K562 (cell line): Measurements from ENCODE around the gene RNF166. TPM values are rescaled to one million over a fixed set of nuclear protein-coding genes. Genes with fewer than 3 reads are reported as not detected.

ENCODE experiments used
- ATAC-seq: fragments of 200-7000 bp; cut with Tn5 transposase; 3 replicates; pipeline ENCODE4 v1.9.1; 2020; ENCODE audit warnings: moderate library complexity
- BruUV-seq: library from RNA; stranded (reverse); fragments of 400-500 nt; replicated peaks from 2 replicates; lab custom pipeline; 2021; lab: Mats Ljungman, UMichigan
- CTCF ChIA-PET: fragments of 300-600 bp; formaldehyde crosslinking; extraction: SDS; loops from one replicate; lab custom pipeline; 2021; ENCODE audit warnings: low intra/inter-chr PET ratio; lab: Yijun Ruan, JAX
- POLR2A ChIA-PET: fragments of 300-600, 350-650 bp; sonication (Branson Sonifier 250); formaldehyde crosslinking; extraction: SDS; loops from one replicate; lab custom pipeline; 2021; ENCODE audit warnings: antibody characterized with exemption, inconsistent platforms; lab: Yijun Ruan, JAX
- DNase-seq, 4 experiments: peaks; one replicate each; pipeline versions ENCODE4 v3.0.0 to v3.0.0-alpha.2; 2011 to 2018; ENCODE audit warnings: low spot score in 3 of 4, mixed read lengths in 3 of 4; ENCODE audit errors: extremely low read depth in 1 of 4
- FAIRE-seq: peaks from 2 replicates; lab custom pipeline; 2011; peaks lifted over from hg19 to GRCh38; lab: Jason Lieb, UNC
- H2AFZ ChIP-seq: 2 replicates; pipeline ENCODE4 v1.6.0; 2011; ENCODE audit warnings: low read depth, low read length, control low read depth, inconsistent platforms
- H3K27ac ChIP-seq: fragments of 200-600 bp; 3 replicates; pipeline ENCODE4 v1.8.0; 2011; ENCODE audit warnings: low read depth, mild to moderate bottlenecking, control low read depth, inconsistent platforms, low read length, moderate library complexity, mixed read lengths; ENCODE audit errors: extremely low read depth
- H3K27me3 ChIP-seq, 2 experiments: fragments of 300-600 bp in 1 of 2; 2 replicates in 1 of 2; 3 replicates in 1 of 2; pipeline versions ENCODE4 v1.6.0 to v1.8.0; 2011; ENCODE audit warnings: inconsistent platforms in 2 of 2, low read length in 2 of 2, mild to moderate bottlenecking in 1 of 2, mixed read lengths in 1 of 2, moderate library complexity in 1 of 2; ENCODE audit not compliant: control insufficient read depth in 2 of 2, insufficient read depth in 2 of 2
- H3K36me3 ChIP-seq: fragments of 300-600 bp; 3 replicates; pipeline ENCODE4 v1.8.0; 2011; ENCODE audit warnings: mild to moderate bottlenecking, low read length, inconsistent platforms; ENCODE audit not compliant: control insufficient read depth, insufficient read depth
- H3K4me1 ChIP-seq, 2 experiments: fragments of 200-600 bp in 1 of 2; replicated peaks in 1 of 2; 2 replicates in 1 of 2; 3 replicates in 1 of 2; pipeline versions ENCODE4 v1.5.1 to v1.8.0; 2011; ENCODE audit warnings: inconsistent platforms in 2 of 2, low read length in 2 of 2, mild to moderate bottlenecking in 1 of 2, mixed read lengths in 1 of 2, moderate library complexity in 1 of 2; ENCODE audit not compliant: control insufficient read depth in 2 of 2, insufficient read depth in 2 of 2
- H3K4me2 ChIP-seq: 2 replicates; pipeline ENCODE4 v1.6.1; 2011; ENCODE audit warnings: low read length, control low read depth, inconsistent platforms, mixed read lengths; ENCODE audit not compliant: insufficient read depth
- H3K4me3 ChIP-seq: fragments of 200-600 bp; sonication (generic), shearing (Covaris generic); 2 replicates; pipeline ENCODE4 v1.5.1; 2016; ENCODE audit warnings: control low read depth, inconsistent platforms
- H3K79me2 ChIP-seq: fragments of 200-600 bp; 3 replicates; pipeline ENCODE4 v1.8.0; 2011; ENCODE audit warnings: low read length, inconsistent platforms; ENCODE audit not compliant: control insufficient read depth, insufficient read depth
- H3K9ac ChIP-seq, 2 experiments: 2 replicates each; pipeline versions ENCODE4 v1.6.0 to v1.6.1; 2011; ENCODE audit warnings: low read depth in 2 of 2, low read length in 2 of 2, control low read depth in 1 of 2, inconsistent platforms in 1 of 2, mild to moderate bottlenecking in 1 of 2, mixed read lengths in 1 of 2; ENCODE audit not compliant: insufficient read depth in 1 of 2
- H3K9me1 ChIP-seq: one replicate; pipeline ENCODE4 v1.6.0; 2011; ENCODE audit warnings: inconsistent platforms, mild to moderate bottlenecking, low read length, moderate library complexity; ENCODE audit not compliant: control insufficient read depth, insufficient read depth
- H3K9me3 ChIP-seq: replicated peaks from 2 replicates; pipeline ENCODE4 v1.5.1; 2011; ENCODE audit warnings: low read depth, low read length, inconsistent platforms; ENCODE audit not compliant: control insufficient read depth, insufficient read depth
- H4K20me1 ChIP-seq: replicated peaks from 2 replicates; pipeline ENCODE4 v1.6.1; 2011; ENCODE audit warnings: low read length, inconsistent platforms, mixed read lengths; ENCODE audit not compliant: control insufficient read depth, insufficient read depth
- BCOR ChIP-seq: fragments of 450-650 bp; IDR thresholded peaks from 2 replicates; pipeline ENCODE4 v1.6.1; 2016
- CBX2 ChIP-seq: fragments of 200-600 bp; sonication (generic); IDR thresholded peaks from one replicate; pipeline ENCODE4 v1.6.1; 2012; ENCODE audit warnings: mild to moderate bottlenecking, low read length, inconsistent platforms; ENCODE audit not compliant: insufficient read depth, poor library complexity, severe bottlenecking
- ELF4 ChIP-seq: fragments of 450-650 bp; formaldehyde crosslinking; IDR thresholded peaks from 2 replicates; pipeline ENCODE4 v1.4.0; 2022; ENCODE audit warnings: missing genetic modification characterization
- FOXM1 ChIP-seq, 2 experiments: fragments of 450-650 bp in 1 of 2; sonication (generic) in 1 of 2; formaldehyde crosslinking in 1 of 2; IDR thresholded peaks; 2 replicates each; pipeline versions ENCODE4 v1.6.1 to v1.9.0; 2017 to 2022; ENCODE audit warnings: low read depth in 2 of 2, mild to moderate bottlenecking in 2 of 2, missing genetic modification reagents in 1 of 2, moderate library complexity in 1 of 2
- HDAC2 ChIP-seq: fragments of 450-650 bp; IDR thresholded peaks from 2 replicates; pipeline ENCODE4 v1.6.1; 2016; ENCODE audit warnings: mild to moderate bottlenecking
- MAFF ChIP-seq: IDR thresholded peaks from 2 replicates; pipeline ENCODE4 v1.6.1; 2012; ENCODE audit warnings: low read length, improper control_type of control experiment
- MAFG ChIP-seq: fragments of 450-650 bp; conservative IDR thresholded peaks from 2 replicates; pipeline ENCODE4 v1.6.1; 2016; ENCODE audit warnings: missing genetic modification characterization, missing compliant biosample characterization
- MECOM ChIP-seq: fragments of 250-450 bp; sonication (Bioruptor Pico); IDR thresholded peaks from 2 replicates; pipeline ENCODE4 v1.8.0; 2022; ENCODE audit warnings: inconsistent platforms
- MITF ChIP-seq: IDR thresholded peaks from 2 replicates; pipeline ENCODE4 v1.6.1; 2014; ENCODE audit warnings: antibody characterized with exemption
- MYC ChIP-seq, 2 experiments: fragments of 250-450 bp in 1 of 2; sonication (Bioruptor Pico) in 1 of 2; IDR thresholded peaks; 2 replicates each; pipeline versions ENCODE4 v1.5.1 to v1.6.1; 2012 to 2021; ENCODE audit warnings: low read depth in 2 of 2, borderline replicate concordance in 1 of 2, improper control_type of control experiment in 1 of 2, low read length in 1 of 2, mild to moderate bottlenecking in 1 of 2, moderate library complexity in 1 of 2
- PURB ChIP-seq: sonication (generic); formaldehyde crosslinking; IDR thresholded peaks from 2 replicates; pipeline ENCODE4 v1.9.0; 2021; ENCODE audit warnings: low read depth, mild to moderate bottlenecking, missing genetic modification reagents
- SMAD4 ChIP-seq: fragments of 250-450 bp; sonication (Bioruptor Pico); conservative IDR thresholded peaks from 2 replicates; pipeline ENCODE4 v1.8.0; 2021; ENCODE audit warnings: inconsistent platforms, mild to moderate bottlenecking, moderate library complexity
- TAL1 ChIP-seq: fragments of 450-650 bp; IDR thresholded peaks from 2 replicates; pipeline ENCODE4 v1.6.1; 2016; ENCODE audit warnings: mild to moderate bottlenecking
- ZBTB17 ChIP-seq: fragments of 450-650 bp; formaldehyde crosslinking; IDR thresholded peaks from 2 replicates; pipeline ENCODE4 v1.4.0; 2020; ENCODE audit warnings: mild to moderate bottlenecking
- ZMIZ1 ChIP-seq, 2 experiments: fragments of 150-350 bp in 1 of 2; IDR thresholded peaks; 2 replicates each; pipeline ENCODE4 v1.6.1; 2012 to 2016; ENCODE audit warnings: low read depth in 2 of 2, low read length in 2 of 2, mild to moderate bottlenecking in 1 of 2, moderate library complexity in 1 of 2
- ZSCAN32 ChIP-seq: fragments of 450-650 bp; formaldehyde crosslinking; IDR thresholded peaks from 2 replicates; pipeline ENCODE4 v1.4.0; 2020; ENCODE audit warnings: mild to moderate bottlenecking, moderate library complexity
- WGBS: fragments of 100-300 bp; shearing (Covaris generic); methylation state at CpG from one replicate; pipeline ENCODE4 v1.1.6; 2016; ENCODE audit warnings: low coverage, mixed read lengths; ENCODE audit not compliant: insufficient coverage; ENCODE audit errors: missing lambda C conversion rate; 5-methylcytosine and 5-hydroxymethylcytosine counted together
- in situ Hi-C: fragments of 300-500 bp; cut with MboI; formaldehyde crosslinking; loops from 4 replicates; pipeline ENCODE4 v1.15.0; 2018; ENCODE audit warnings: inconsistent platforms, mixed read lengths
- intact Hi-C: fragments of 100-400 bp; cut with micrococcal nuclease; formaldehyde crosslinking; loops from 2 replicates; pipeline ENCODE4 v1.14.2; 2022
- polyA plus RNA-seq, 8 experiments: library from polyadenylated mRNA; depleted of rRNA in 4 of 8; stranded (reverse) in 5 of 8; unstranded in 3 of 8; fragments of >200 nt; fragmentation: Nextera tagmentation in 2 of 8; fragmentation: Illumina TruSeq in 1 of 8; extraction: Ambion mirVana in 2 of 8; extraction: Trizol in 1 of 8; gene quantifications; 2 replicates each; pipeline versions ENCODE4 v1.2.1 to v1.2.3, GENCODE V29; 2011 to 2014; ENCODE audit warnings: inconsistent platforms in 1 of 8, missing spikeins in 1 of 8
- total RNA-seq, 7 experiments: library from RNA; depleted of rRNA in 6 of 7; stranded (reverse); fragments of >200 nt in 6 of 7; fragmentation: Illumina TruSeq in 2 of 7; extraction: Trizol in 2 of 7; gene quantifications; 2 replicates each; pipeline versions ENCODE4 v1.2.1 to v1.2.3, GENCODE V29; 2011 to 2021; ENCODE audit warnings: low replicate concordance in 1 of 7

Gene RNF166
- total and polyA plus RNA-seq, 9 of the 15 experiments (the other 6 are each of a cell fraction or from before 2014, with no cell fraction given): 0.56 to 60.3 (median 19.5) TPM

GRCh38 chr16:88688013-88688778 is 18.0 kb downstream of the RNF166 start:
- ChIA-PET CTCF (no interaction called here), POLR2A (interaction anchor here (1.0 to 2.1 kb wide), 8 partner anchors 13 to 118 kb away, joined by 3 to 9 read pairs (median 6); partner anchors contain the start of gene ZC3H18)
- no peaks in the 10 kb centered on the region; the same call in 1 of the 2 replicates for H4K20me1 ChIP-seq
- no peak overlapping the region; the same call in 1 of the 2 replicates for H3K4me3 ChIP-seq
- no TSS peak for BruUV-seq
- peak; percentile 100 for FAIRE-seq
- H3K27me3 ChIP-seq: no peaks in the 10 kb centered on the region
- H3K9me1 ChIP-seq: no peaks in the 10 kb centered on the region
- no peaks in the 10 kb centered on the region for H3K36me3 ChIP-seq
- in situ Hi-C loops: no loop called here
- peaks cover 45 to 80% of the 10 kb centered on the region in 2 experiments for H3K4me1 ChIP-seq
- H2AFZ ChIP-seq: peak overlapping the region; percentile 40
- peak; percentile 98 to 99 (median 99) for DNase-seq
- H3K9ac ChIP-seq: peak overlapping the region; percentile 47 to 80
- 5% methylated on average over 28 of the region's 28 CpGs for WGBS
- H3K27ac ChIP-seq: peak overlapping the region; percentile 44
- peak overlapping the region; percentile 74 for H3K4me2 ChIP-seq
- ATAC-seq: peak; percentile 82
- no peaks in the 10 kb centered on the region; the same call in 2 of the 3 replicates for H3K79me2 ChIP-seq
- intact Hi-C loops: loop anchor here (5.0 kb wide), 2 partner anchors 61 to 84 kb away; no protein-coding TSS in a partner anchor
- no peaks in the 10 kb centered on the region for H3K9me3 ChIP-seq
- no peak for TF ChIP-seq MAFG (tag)
- peak; percentile 94 for TF ChIP-seq SMAD4 (CRISPR knock-in tag)
- peak; percentile 78 for TF ChIP-seq FOXM1 (IDR thresholded peaks at IDR 0.05; ENCODE audit: low read depth)
- TF ChIP-seq FOXM1 (CRISPR knock-in tag; IDR thresholded peaks at IDR 0.05; ENCODE audit: low read depth): no peak
- no peak for TF ChIP-seq ZSCAN32 (CRISPR knock-in tag)
- TF ChIP-seq TAL1: peak; percentile 94
- peak in 1 of 2 experiments; percentile 86; a peak in 2 of 4 replicates for TF ChIP-seq ZMIZ1 (IDR thresholded peaks at IDR 0.05; ENCODE audit: low read depth in 2 of 2, low read length in 2 of 2)
- 0 out of 2 replicates have a peak, but pooled peaks have one; percentile 9 for TF ChIP-seq ZBTB17 (CRISPR knock-in tag)
- peak; percentile 80; the same call in 1 of the 2 replicates for TF ChIP-seq MECOM (CRISPR knock-in tag)
- TF ChIP-seq MITF: 0 out of 2 replicates have a peak, but pooled peaks have one; percentile 14
- TF ChIP-seq PURB: no peak
- TF ChIP-seq ELF4 (CRISPR knock-in tag): 0 out of 2 replicates have a peak, but pooled peaks have one; percentile 4
- TF ChIP-seq CBX2: no peak
- TF ChIP-seq BCOR: peak; percentile 83; the same call in 1 of the 2 replicates
- peak; percentile 92 for TF ChIP-seq HDAC2
- peak; percentile 78 for TF ChIP-seq MYC (IDR thresholded peaks at IDR 0.05; ENCODE audit: low read depth, low read length)
- no peak for TF ChIP-seq MYC (CRISPR knock-in tag; IDR thresholded peaks at IDR 0.05; ENCODE audit: borderline replicate concordance, low read depth)
- TF ChIP-seq MAFF: no peak
